GM18520 (cell line): ENCODE results near the gene BFAR.
"Not testable (repeated sequence)": the region's sequence is repeated elsewhere in the genome, so short reads cannot be mapped to it uniquely, and the experiment has no call there.

ENCODE experiments used
- ATAC-seq: cut with Tn5 transposase; IDR thresholded peaks from one replicate; pipeline ENCODE4 v1.9.1; 2021; ENCODE audit not compliant: unreplicated experiment

Gene BFAR

DNA sequence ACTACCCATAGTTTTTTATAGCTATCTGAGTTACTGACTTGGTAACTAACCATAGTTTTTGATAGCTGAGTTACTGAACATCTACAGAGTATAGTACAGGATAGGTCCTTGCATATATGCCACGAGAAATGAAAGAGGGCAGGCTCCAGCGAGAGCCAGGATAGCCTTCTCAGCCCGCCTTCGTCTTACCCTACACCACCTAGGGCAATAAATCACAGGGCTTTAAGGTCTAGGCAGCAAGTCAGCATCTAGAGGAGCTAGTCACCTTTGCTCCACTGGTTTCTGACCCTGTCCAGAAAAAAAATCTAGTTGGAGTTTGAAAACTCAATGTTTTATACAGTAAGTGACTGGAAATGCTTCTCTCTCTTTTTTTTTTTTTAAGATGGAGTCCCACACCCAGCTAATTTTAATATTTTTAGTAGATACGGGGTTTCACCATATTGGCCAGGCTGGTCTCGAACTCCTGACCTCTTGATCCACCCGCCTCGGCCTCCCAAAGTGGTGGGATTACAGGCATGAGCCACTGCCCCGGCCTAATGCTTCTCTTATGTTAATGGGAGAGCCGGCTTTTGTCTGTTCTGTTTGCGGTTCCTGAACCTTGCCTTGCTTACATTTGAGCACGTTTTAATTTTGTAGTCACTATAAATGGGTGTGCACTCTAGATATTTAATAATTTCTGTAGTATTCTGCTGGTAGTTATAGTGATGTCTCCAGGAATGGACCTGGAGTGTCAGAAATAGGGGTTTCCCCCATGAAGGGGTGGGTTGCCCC lies 2.8 kb downstream of the BFAR start:
- ATAC-seq = no peak

GRCh38 chr16:14636179-14636950 lies 3.6 kb downstream of the BFAR start:
- not testable (repeated sequence) for ATAC-seq

- not testable (repeated sequence) for ATAC-seq
Observed at GRCh38 chr16:14636951-14637240, 4.1 kb downstream of the BFAR start.

DNA sequence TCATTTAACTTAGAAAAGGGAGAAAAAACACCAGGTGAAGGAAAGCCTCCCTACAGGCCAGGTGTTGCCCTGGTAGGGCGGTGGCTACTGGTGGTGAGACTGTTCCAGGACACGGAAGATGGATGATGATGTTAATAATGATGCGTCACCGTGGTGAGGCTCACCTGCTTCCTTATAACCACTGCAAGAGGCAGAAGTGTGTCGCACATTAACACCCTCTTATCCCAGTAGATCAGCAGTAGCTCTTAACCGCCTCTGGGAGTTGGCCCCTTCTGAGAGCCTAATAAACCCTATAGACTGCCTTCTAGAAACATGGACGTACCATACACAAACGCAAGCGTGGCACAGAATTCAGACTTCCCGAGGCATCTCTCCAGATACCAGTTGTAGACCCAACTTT lies 7.8 kb downstream of the BFAR start:
- no peak for ATAC-seq

DNA sequence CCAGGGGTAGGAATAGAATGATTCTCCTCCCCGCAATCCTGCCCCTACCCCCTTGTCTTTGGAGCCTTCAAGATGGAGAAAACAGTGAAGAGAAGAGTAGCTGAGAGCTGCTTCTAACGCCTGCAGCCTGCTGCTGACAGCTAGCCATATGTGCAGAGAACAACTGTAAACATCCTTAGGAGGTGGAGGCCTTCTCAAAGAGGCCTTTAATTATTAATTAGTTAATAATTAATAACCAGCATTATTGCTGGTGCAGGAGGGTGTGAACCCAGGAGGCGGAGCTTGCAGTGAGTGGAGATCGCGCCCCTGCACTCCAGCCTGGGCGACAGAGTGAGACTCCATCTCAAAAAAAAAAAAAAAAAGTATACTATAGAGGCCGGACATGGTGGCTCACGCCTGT lies 8.5 kb downstream of the BFAR start:
- no peak for ATAC-seq

GRCh38 chr16:14641926-14642325 lies 9.2 kb downstream of the BFAR start:
- ATAC-seq = no peak

GRCh38 chr16:14649816-14650215 lies 17.1 kb downstream of the BFAR start:
- no peak for ATAC-seq

- no peak for ATAC-seq
Observed at GRCh38 chr16:14650629-14651028, 17.9 kb downstream of the BFAR start.

DNA sequence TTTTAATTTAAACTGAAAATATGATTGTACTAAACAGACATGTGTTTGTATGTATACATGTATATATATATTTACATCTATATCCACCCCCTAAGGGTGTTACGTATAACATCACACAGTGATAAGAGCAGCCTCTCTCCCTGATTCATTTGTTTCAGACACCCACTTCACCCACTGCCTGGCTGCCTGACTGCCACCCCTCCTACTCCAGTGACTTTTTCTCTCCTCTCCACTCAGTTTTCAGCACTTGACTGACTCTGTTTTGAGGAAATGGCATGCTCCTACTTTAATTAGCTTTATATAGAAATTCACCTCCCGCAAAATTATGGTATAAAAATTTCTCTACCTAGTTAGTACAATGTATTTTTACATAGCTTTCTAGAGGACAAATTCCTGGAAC lies 20.0 kb downstream of the BFAR start:
- no peak for ATAC-seq

GRCh38 chr16:14658063-14658462 lies 25.3 kb downstream of the BFAR start:
- peak; percentile 64 for ATAC-seq

DNA sequence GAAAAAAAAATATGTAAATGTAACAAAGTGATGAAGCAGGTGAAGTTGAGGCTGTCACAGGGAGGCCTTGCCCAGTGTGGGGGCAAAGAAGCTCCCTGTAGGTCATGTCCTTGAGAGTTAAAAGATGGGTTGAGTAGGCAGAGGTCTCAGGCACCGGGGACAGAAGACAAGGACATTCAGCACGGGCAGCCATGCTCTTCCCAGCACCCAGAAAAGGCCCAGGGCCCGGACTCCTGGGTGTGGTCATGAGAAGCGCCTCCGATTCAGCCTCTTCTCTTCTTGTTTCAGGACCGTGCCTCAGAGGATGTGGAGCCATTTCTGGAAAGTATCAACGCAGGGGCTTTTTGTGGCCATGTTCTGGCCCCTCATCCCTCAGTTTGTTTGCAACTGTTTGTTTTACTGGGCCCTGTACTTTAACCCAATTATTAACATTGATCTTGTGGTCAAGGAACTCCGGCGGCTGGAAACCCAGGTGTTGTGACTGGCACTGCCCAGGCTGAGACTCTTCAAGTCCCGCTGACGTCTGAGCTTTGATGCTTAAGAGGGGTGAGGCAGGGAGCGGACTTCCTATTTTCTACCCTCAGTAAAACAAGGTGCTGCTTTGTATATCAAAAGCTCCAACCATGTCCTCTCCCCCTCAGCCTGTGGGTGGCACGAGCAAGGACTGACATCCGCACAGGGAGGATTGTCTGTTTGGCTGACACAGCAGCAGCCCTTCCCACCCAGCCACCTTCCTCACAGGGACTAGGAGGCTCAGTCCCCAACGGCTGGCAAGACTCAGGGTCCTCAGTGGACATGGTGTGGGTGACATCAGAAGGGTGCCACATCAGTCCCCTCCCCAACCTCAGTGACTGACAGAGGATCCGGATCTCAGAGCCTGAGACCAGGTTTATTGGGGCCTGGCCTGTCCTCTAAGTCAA lies 34.9 kb downstream of the BFAR start:
- ATAC-seq = no peak

DNA sequence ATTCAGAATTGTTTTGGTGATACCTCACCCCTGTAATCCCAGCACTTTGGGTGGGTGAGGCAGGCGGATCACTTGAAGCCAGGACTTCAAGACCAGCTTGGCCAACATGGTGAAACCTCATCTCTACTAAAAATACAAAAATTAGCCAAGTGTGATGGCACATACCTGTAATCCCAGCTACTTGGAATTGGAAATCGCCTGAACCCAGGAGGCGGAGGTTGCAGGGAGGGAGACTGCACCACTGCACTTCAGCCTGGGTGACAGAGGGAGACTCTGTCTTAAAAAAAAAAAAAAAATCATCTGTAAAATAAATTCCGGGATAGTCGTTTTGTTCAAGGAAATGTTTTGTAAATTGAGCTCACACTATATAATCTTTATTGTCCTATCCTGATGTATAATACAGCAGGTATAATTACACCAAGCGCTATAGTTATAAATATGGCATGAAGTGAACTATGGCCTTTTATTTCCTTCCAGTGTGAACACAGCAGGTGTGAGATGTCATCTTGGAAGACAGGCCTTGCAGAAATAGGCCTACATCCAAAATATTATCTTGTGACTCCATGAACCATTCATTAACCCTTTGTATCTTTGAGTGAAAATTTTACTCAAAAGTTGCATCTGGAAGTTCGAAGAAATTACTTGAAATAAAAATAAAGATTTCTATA lies 35.9 kb downstream of the BFAR start:
- ATAC-seq = no peak

DNA sequence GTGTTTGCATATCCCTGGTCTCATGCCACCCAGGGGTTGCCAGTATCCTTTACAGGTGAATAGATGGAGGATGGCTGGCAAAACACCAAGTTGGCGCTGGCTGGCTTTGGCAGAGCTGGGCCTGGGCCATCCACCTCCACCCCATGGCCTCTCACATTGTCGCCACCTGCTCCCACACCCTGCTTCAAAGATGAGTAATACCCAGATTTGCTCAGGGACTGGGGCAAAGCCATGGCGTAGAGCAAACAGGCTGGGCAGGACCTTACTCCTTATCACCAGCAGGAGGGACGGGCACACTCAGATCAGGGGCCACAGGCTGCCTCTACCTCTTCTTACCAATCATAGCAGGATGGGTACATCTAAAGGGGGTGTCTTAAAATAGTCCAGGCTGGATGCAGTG lies 37.0 kb downstream of the BFAR start:
- ATAC-seq = no peak

- no peak for ATAC-seq
Observed at GRCh38 chr16:14672403-14672971, 39.7 kb downstream of the BFAR start.

DNA sequence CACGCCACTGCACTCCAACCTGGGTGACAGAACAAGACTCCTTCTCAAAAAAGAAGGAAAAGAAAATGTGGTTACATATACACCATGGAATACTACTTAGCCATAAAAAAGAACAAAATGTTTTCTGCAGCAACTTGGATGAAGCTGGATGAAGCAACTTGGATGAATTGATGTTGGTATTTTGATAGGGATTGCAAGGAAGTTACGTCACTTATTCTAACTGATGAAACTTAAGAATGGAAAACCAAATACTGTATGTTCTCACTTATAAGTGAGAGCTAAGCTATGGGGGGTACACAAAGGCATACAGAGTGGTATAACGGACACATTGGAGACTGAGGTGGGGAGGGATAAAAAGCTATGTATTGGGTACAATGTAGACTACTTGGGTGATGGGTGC lies 43.9 kb downstream of the BFAR start:
- ATAC-seq = no peak

DNA sequence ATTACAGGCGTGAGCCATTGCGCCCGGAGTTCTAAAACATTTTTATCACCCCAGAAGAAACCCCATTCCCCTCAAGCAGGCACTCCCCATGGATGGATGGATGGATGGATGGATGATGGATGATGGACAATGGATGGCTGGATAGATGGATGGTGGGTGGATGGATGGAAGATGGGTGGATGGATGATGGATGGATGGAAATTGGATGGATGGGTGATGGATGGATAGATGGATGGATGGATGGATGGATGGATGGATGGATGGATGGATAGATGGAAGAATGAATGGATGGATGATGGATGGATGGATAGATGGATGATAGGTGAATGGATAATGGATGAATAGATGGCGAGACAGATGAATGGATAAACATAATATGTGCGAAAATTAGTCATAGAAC lies 44.9 kb downstream of the BFAR start:
- ATAC-seq = no peak

GRCh38 chr16:14678748-14679497 lies 46.2 kb downstream of the BFAR start:
- ATAC-seq = no peak

- ATAC-seq = not testable (repeated sequence)
Observed at GRCh38 chr16:14680396-14680795, 47.6 kb downstream of the BFAR start.

DNA sequence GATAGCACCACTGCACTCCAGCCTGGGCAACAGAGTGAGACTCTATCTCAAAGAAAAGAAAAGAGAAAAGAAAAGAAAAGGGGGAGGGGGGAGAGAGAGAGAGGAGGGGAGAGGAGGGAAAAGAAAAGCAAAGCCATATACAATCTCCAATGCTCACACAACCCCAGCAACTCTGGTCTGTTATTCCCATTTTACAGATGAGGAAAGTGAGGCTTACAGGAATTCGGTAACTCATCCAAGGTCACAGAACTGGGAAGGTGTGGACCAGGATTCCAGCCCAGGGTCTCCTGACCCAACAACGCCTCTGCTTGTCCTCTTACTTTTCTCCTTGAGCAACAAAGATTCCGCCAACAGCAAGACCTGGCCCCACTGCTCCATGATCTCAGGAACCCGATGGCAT lies 48.4 kb downstream of the BFAR start:
- no peak for ATAC-seq

DNA sequence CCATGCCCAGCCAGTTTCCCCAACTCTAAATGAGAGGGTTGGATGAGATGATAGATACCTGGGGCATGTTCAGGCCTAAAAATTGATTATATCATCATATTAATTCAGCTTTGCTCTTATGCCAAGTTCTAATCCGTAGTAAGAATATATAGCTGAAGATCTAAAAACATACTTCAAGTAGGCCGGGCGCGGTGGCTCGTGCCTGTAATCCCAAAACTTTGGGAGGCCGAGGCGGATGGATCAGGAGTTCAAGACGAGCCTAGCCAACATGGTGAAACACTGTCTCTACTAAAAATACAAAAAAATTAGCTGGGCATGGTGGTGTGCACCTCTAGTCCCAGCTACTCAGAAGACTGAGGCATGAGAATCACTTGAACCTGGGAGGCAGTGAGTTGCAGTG lies 49.4 kb downstream of the BFAR start:
- ATAC-seq = no peak
